RWPE2 (cell line): ENCODE measurements around the gene KRT6A.
A peak's percentile ranks its signal among the peaks of the same experiment; 100 is the strongest.

Source experiments
- ATAC-seq: fragments of 200-7000 bp; cut with Tn5 transposase; 3 replicates; pipeline ENCODE4 v1.9.1; 2021; ENCODE audit warnings: low read depth
- DNase-seq: peaks from one replicate; pipeline ENCODE4 v3.0.0-alpha.2; 2020; ENCODE audit warnings: low spot score
- H3K27ac ChIP-seq: fragments of 450-650 bp; 2 replicates; pipeline ENCODE4 v1.5.1; 2017; ENCODE audit warnings: mild to moderate bottlenecking; ENCODE audit not compliant: poor library complexity, severe bottlenecking
- H3K27me3 ChIP-seq: fragments of 250-450 bp; sonication (Bioruptor Pico); 2 replicates; pipeline ENCODE4 v1.5.1; 2021; ENCODE audit warnings: mild to moderate bottlenecking, moderate library complexity; ENCODE audit not compliant: insufficient read depth, poor library complexity, severe bottlenecking
- H3K36me3 ChIP-seq: fragments of 250-450 bp; sonication (Bioruptor Pico); 2 replicates; pipeline ENCODE4 v1.5.1; 2020; ENCODE audit warnings: low read depth, mild to moderate bottlenecking, moderate library complexity
- H3K4me1 ChIP-seq: fragments of 250-450 bp; sonication (Bioruptor Pico); 2 replicates; pipeline ENCODE4 v1.5.1; 2021; ENCODE audit warnings: mild to moderate bottlenecking, moderate library complexity; ENCODE audit not compliant: insufficient read depth, poor library complexity, severe bottlenecking
- H3K4me3 ChIP-seq: fragments of 250-450 bp; sonication (Bioruptor Pico); 2 replicates; pipeline ENCODE4 v1.5.1; 2021; ENCODE audit warnings: mild to moderate bottlenecking, moderate library complexity; ENCODE audit not compliant: severe bottlenecking
- H3K9me3 ChIP-seq: fragments of 250-450 bp; sonication (Bioruptor Pico); 2 replicates; pipeline ENCODE4 v1.5.1; 2021; ENCODE audit warnings: mild to moderate bottlenecking, moderate library complexity; ENCODE audit not compliant: severe bottlenecking
- CTCF ChIP-seq: fragments of 450-650 bp; IDR thresholded peaks from one replicate; pipeline ENCODE4 v1.5.1; 2017; ENCODE audit warnings: mild to moderate bottlenecking, moderate library complexity; ENCODE audit not compliant: poor library complexity, severe bottlenecking

KRT6A gene

GRCh38 chr12:52519826-52520662 is 27.0 kb upstream of the KRT6A start, which contains the start of gene KRT5:
Gene KRT5 (minus strand): TSS chr12:52520394. CDS start chr12:52520296, 98 bp downstream.
- DNase-seq = peak; percentile 98
- ATAC-seq = peak; percentile 43
- Histone ChIP-seq H3K36me3 (peaks cover 51% of the 10 kb centered on the region), H3K9me3 (no peaks in the 10 kb centered on the region), H3K27me3 (no peaks in the 10 kb centered on the region), H3K4me3 (peak within 1 kb of the TSS; percentile 79), H3K4me1 (peaks cover 55% of the 10 kb centered on the region), H3K27ac (peak within 1 kb of the TSS; percentile 99)
- TF ChIP-seq CTCF = no peak

GRCh38 chr12:52519387-52519703 is 26.3 kb upstream of the KRT6A start:
- peak overlapping the region; percentile 79 for H3K4me3 ChIP-seq
- H3K4me1 ChIP-seq = peaks cover 48% of the 10 kb centered on the region
- no peaks in the 10 kb centered on the region for H3K27me3 ChIP-seq
- H3K9me3 ChIP-seq = no peaks in the 10 kb centered on the region
- H3K36me3 ChIP-seq = peaks cover 58% of the 10 kb centered on the region
- ATAC-seq (no peak), DNase-seq (no peak)
- peak overlapping the region; percentile 99 for H3K27ac ChIP-seq
- no peak for TF ChIP-seq CTCF

DNA sequence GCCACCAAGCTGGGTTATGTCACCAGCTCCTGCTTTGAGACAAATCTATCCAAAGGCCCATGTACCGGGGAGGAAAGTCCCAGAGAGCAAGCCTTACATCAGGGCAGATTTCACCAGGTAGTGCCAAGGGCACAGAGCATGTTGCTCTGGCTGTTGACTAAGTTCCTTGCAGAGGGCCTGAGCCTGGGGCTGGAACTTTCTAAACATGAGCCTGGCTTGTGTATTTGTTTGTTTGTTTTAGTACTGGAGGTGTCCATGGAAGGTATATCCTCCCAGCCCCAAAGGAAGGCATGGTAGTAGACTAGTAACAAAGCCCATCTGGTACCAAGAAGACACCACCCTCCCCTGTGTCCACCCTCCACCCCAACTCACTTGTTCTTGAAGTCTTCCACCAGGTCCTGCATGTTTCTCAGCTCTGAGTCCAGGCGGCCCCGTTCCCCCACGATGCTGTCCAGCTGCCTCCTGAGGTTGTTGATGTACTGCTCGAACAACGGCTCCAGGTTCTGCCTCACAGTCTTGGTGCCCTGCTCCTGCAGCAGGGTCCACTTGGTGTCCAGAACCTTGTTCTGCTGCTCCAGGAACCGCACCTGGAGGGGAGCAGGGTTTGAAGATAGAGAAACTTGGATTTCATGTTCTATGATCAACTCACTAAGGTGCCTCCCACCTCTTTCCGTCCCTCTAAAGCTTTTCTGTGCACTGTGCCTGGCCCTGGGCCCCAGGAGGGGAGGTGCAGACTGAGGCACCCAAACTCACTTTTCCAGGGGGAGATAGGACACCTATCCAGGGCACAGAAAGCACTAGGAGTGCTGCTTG is 25.7 kb upstream of the KRT6A start:
- TF ChIP-seq CTCF = no peak
- Histone ChIP-seq H3K27me3 (no peaks in the 10 kb centered on the region), H3K9me3 (no peaks in the 10 kb centered on the region), H3K27ac (peak overlapping the region; percentile 99), H3K4me1 (peaks cover 42% of the 10 kb centered on the region), H3K36me3 (peaks cover 61% of the 10 kb centered on the region), H3K4me3 (peak overlapping the region; percentile 79)
- ATAC-seq (no peak), DNase-seq (no peak)

DNA sequence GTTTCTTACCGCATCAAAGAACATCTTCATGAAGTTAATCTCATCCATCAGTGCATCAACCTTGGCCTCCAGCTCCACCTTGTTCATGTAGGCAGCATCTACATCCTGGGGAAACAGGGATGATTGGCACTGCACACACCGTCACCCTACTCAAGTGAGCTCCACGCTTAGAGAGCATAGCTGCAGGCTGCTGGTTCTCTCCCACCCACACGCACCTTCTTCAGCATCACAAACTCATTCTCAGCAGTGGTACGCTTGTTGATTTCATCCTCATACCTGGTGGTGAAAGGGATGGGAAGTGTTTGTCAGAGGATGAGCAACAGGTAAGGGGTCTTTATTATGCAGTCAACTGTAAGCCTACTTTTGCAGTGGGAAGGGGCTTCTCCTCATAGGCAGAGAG is 24.8 kb upstream of the KRT6A start:
- peaks cover 33% of the 10 kb centered on the region for H3K4me1 ChIP-seq
- no peak for DNase-seq

More for the DNA sequence above, 24.8 kb upstream of the KRT6A start:
- Histone ChIP-seq H3K9me3 (no peaks in the 10 kb centered on the region), H3K27me3 (no peaks in the 10 kb centered on the region), H3K4me3 (peak overlapping the region; percentile 79), H3K27ac (peak overlapping the region; percentile 99), H3K36me3 (peaks cover 61% of the 10 kb centered on the region)
- no peak for ATAC-seq
- TF ChIP-seq CTCF = no peak
